Urothelium cell line (cell line): ENCODE measurements around the gene C6orf132.

Source experiments
- DNase-seq: peaks from one replicate; pipeline ENCODE4 v3.0.0; 2011; ENCODE audit warnings: low spot score, mixed read lengths
- FAIRE-seq: peaks from 2 replicates; lab custom pipeline; 2011; peaks lifted over from hg19 to GRCh38; lab: Jason Lieb, UNC

The C6orf132 gene

GRCh38 chr6:42106112-42107023 is 36.1 kb downstream of the C6orf132 start:
- DNase-seq (no peak), FAIRE-seq (no peak)

GRCh38 chr6:42105709-42106108 is 36.7 kb downstream of the C6orf132 start:
- no peak for FAIRE-seq
- DNase-seq: no peak

- DNase-seq (no peak), FAIRE-seq (no peak)
Measured at GRCh38 chr6:42105156-42105648, 37.2 kb downstream of the C6orf132 start.

- no peak for DNase-seq
- no peak for FAIRE-seq
Measured at GRCh38 chr6:42104804-42105125, 37.7 kb downstream of the C6orf132 start.

- DNase-seq: no peak
- FAIRE-seq: no peak
Measured at GRCh38 chr6:42104095-42104803, 38.2 kb downstream of the C6orf132 start.

GRCh38 chr6:42103753-42104094 is 38.7 kb downstream of the C6orf132 start:
- DNase-seq: no peak
- FAIRE-seq: no peak

GRCh38 chr6:42103216-42103615 is 39.2 kb downstream of the C6orf132 start:
- FAIRE-seq: no peak

GRCh38 chr6:42101186-42101657 is 41.2 kb downstream of the C6orf132 start:
- DNase-seq: no peak

More at GRCh38 chr6:42103216-42103615, 39.2 kb downstream of the C6orf132 start:
- no peak for DNase-seq

GRCh38 chr6:42100029-42100901 is 42.2 kb downstream of the C6orf132 start:
- DNase-seq (peak; percentile 53), FAIRE-seq (no peak)

More at GRCh38 chr6:42101186-42101657, 41.2 kb downstream of the C6orf132 start:
- FAIRE-seq: no peak

GRCh38 chr6:42099340-42100028 is 42.9 kb downstream of the C6orf132 start:
- DNase-seq: peak; percentile 66
- no peak for FAIRE-seq

GRCh38 chr6:42095776-42096541 is 46.5 kb downstream of the C6orf132 start:
- no peak for FAIRE-seq
- DNase-seq: no peak

GRCh38 chr6:42095094-42095493 is 47.3 kb downstream of the C6orf132 start:
- no peak for FAIRE-seq
- DNase-seq: no peak

- FAIRE-seq (no peak), DNase-seq (no peak)
Measured at GRCh38 chr6:42093582-42094329, 48.7 kb downstream of the C6orf132 start.

GRCh38 chr6:42091718-42092023 is 50.7 kb downstream of the C6orf132 start:
- FAIRE-seq (no peak), DNase-seq (no peak)

GRCh38 chr6:42090819-42091717 is 51.4 kb downstream of the C6orf132 start:
- DNase-seq (no peak), FAIRE-seq (no peak)

GRCh38 chr6:42088101-42088591 is 54.3 kb downstream of the C6orf132 start:
- FAIRE-seq (peak; percentile 40), DNase-seq (peak; percentile 84)
